ENCODE data around the gene GGTLC3.
"Not testable (repeated sequence)": the region's sequence is repeated elsewhere in the genome, so short reads cannot be mapped to it uniquely, and the experiment has no call there.

GGTLC3 gene

GRCh38 chr22:18518061-18518460 lies at the start of gene GGTLC3:
Gene GGTLC3, minus strand, starts transcription at chr22:18518161. Its CDS starts 264 bp downstream, at chr22:18517897.
- H3K27ac ChIP-seq (ENCODE audit: low read depth, low read length); H3F3A ChIP-seq (ENCODE audit: insufficient read depth); H3K27me3 ChIP-seq (ENCODE audit: low read length); H3K79me2 ChIP-seq (ENCODE audit: insufficient read depth, low read length); H3K9me2 ChIP-seq (replicated peaks; ENCODE audit: insufficient read depth, low read length); H4K20me1 ChIP-seq (ENCODE audit: low read depth, low read length); H2AFZ ChIP-seq (ENCODE audit: low read depth, low read length, severe bottlenecking); H3K9ac ChIP-seq (ENCODE audit: low read length); H3K4me3 ChIP-seq (ENCODE audit: insufficient read depth, low read length, poor library complexity, severe bottlenecking); H3K4me2 ChIP-seq (ENCODE audit: low read depth, low read length, poor library complexity, severe bottlenecking); H3K9me3 ChIP-seq (ENCODE audit: insufficient read depth, low read length); H3K36me3 ChIP-seq (ENCODE audit: low read length): not testable (repeated sequence)

- not testable (repeated sequence) for H3K4me3 ChIP-seq (ENCODE audit: insufficient read depth, low read length, poor library complexity, severe bottlenecking); H3K36me3 ChIP-seq (ENCODE audit: low read length); H3K4me2 ChIP-seq (ENCODE audit: low read depth, low read length, poor library complexity, severe bottlenecking); H3K9me2 ChIP-seq (replicated peaks; ENCODE audit: insufficient read depth, low read length); H2AFZ ChIP-seq (ENCODE audit: low read depth, low read length, severe bottlenecking); H4K20me1 ChIP-seq (ENCODE audit: low read depth, low read length); H3K9me3 ChIP-seq (ENCODE audit: insufficient read depth, low read length); H3K27ac ChIP-seq (ENCODE audit: low read depth, low read length); H3F3A ChIP-seq (ENCODE audit: insufficient read depth); H3K27me3 ChIP-seq (ENCODE audit: low read length); H3K79me2 ChIP-seq (ENCODE audit: insufficient read depth, low read length); H3K9ac ChIP-seq (ENCODE audit: low read length)
Measured at GRCh38 chr22:18560099-18560974, 42.4 kb upstream of the GGTLC3 start.

- not testable (repeated sequence) for H2AFZ ChIP-seq (ENCODE audit: low read depth, low read length, severe bottlenecking); H3K9me2 ChIP-seq (replicated peaks; ENCODE audit: insufficient read depth, low read length); H3K27me3 ChIP-seq (ENCODE audit: low read length); H3K9me3 ChIP-seq (ENCODE audit: insufficient read depth, low read length); H4K20me1 ChIP-seq (ENCODE audit: low read depth, low read length); H3K4me3 ChIP-seq (ENCODE audit: insufficient read depth, low read length, poor library complexity, severe bottlenecking); H3K36me3 ChIP-seq (ENCODE audit: low read length); H3K27ac ChIP-seq (ENCODE audit: low read depth, low read length); H3K79me2 ChIP-seq (ENCODE audit: insufficient read depth, low read length); H3K4me2 ChIP-seq (ENCODE audit: low read depth, low read length, poor library complexity, severe bottlenecking); H3K9ac ChIP-seq (ENCODE audit: low read length); H3F3A ChIP-seq (ENCODE audit: insufficient read depth)
Measured at GRCh38 chr22:18558939-18559338, 41.0 kb upstream of the GGTLC3 start.

- H3F3A ChIP-seq (ENCODE audit: insufficient read depth); H3K9me3 ChIP-seq (ENCODE audit: insufficient read depth, low read length); H3K36me3 ChIP-seq (ENCODE audit: low read length); H4K20me1 ChIP-seq (ENCODE audit: low read depth, low read length); H3K4me3 ChIP-seq (ENCODE audit: insufficient read depth, low read length, poor library complexity, severe bottlenecking); H3K79me2 ChIP-seq (ENCODE audit: insufficient read depth, low read length); H3K4me2 ChIP-seq (ENCODE audit: low read depth, low read length, poor library complexity, severe bottlenecking); H3K27me3 ChIP-seq (ENCODE audit: low read length); H3K27ac ChIP-seq (ENCODE audit: low read depth, low read length); H3K9ac ChIP-seq (ENCODE audit: low read length); H2AFZ ChIP-seq (ENCODE audit: low read depth, low read length, severe bottlenecking); H3K9me2 ChIP-seq (replicated peaks; ENCODE audit: insufficient read depth, low read length): not testable (repeated sequence)
Measured at GRCh38 chr22:18558516-18558915, 40.6 kb upstream of the GGTLC3 start.

GRCh38 chr22:18554280-18555256 lies 36.6 kb upstream of the GGTLC3 start:
- H3K27me3 ChIP-seq (ENCODE audit: low read length); H3K4me2 ChIP-seq (ENCODE audit: low read depth, low read length, poor library complexity, severe bottlenecking); H4K20me1 ChIP-seq (ENCODE audit: low read depth, low read length); H3K36me3 ChIP-seq (ENCODE audit: low read length); H3K9ac ChIP-seq (ENCODE audit: low read length); H3F3A ChIP-seq (ENCODE audit: insufficient read depth); H3K79me2 ChIP-seq (ENCODE audit: insufficient read depth, low read length); H2AFZ ChIP-seq (ENCODE audit: low read depth, low read length, severe bottlenecking); H3K9me3 ChIP-seq (ENCODE audit: insufficient read depth, low read length); H3K4me3 ChIP-seq (ENCODE audit: insufficient read depth, low read length, poor library complexity, severe bottlenecking); H3K27ac ChIP-seq (ENCODE audit: low read depth, low read length); H3K9me2 ChIP-seq (replicated peaks; ENCODE audit: insufficient read depth, low read length): not testable (repeated sequence)

- not testable (repeated sequence) for H3F3A ChIP-seq (ENCODE audit: insufficient read depth); H3K9me2 ChIP-seq (replicated peaks; ENCODE audit: insufficient read depth, low read length); H3K4me3 ChIP-seq (ENCODE audit: insufficient read depth, low read length, poor library complexity, severe bottlenecking); H3K9ac ChIP-seq (ENCODE audit: low read length); H3K4me2 ChIP-seq (ENCODE audit: low read depth, low read length, poor library complexity, severe bottlenecking); H3K27ac ChIP-seq (ENCODE audit: low read depth, low read length); H3K36me3 ChIP-seq (ENCODE audit: low read length); H3K9me3 ChIP-seq (ENCODE audit: insufficient read depth, low read length); H4K20me1 ChIP-seq (ENCODE audit: low read depth, low read length); H3K27me3 ChIP-seq (ENCODE audit: low read length); H2AFZ ChIP-seq (ENCODE audit: low read depth, low read length, severe bottlenecking); H3K79me2 ChIP-seq (ENCODE audit: insufficient read depth, low read length)
Measured at GRCh38 chr22:18552839-18553597, 35.1 kb upstream of the GGTLC3 start.

GRCh38 chr22:18551046-18551445 lies 33.1 kb upstream of the GGTLC3 start:
- not testable (repeated sequence) for H3K4me3 ChIP-seq (ENCODE audit: insufficient read depth, low read length, poor library complexity, severe bottlenecking); H3K27me3 ChIP-seq (ENCODE audit: low read length); H3F3A ChIP-seq (ENCODE audit: insufficient read depth); H3K4me2 ChIP-seq (ENCODE audit: low read depth, low read length, poor library complexity, severe bottlenecking); H3K9me2 ChIP-seq (replicated peaks; ENCODE audit: insufficient read depth, low read length); H3K9ac ChIP-seq (ENCODE audit: low read length); H4K20me1 ChIP-seq (ENCODE audit: low read depth, low read length); H3K79me2 ChIP-seq (ENCODE audit: insufficient read depth, low read length); H2AFZ ChIP-seq (ENCODE audit: low read depth, low read length, severe bottlenecking); H3K9me3 ChIP-seq (ENCODE audit: insufficient read depth, low read length); H3K36me3 ChIP-seq (ENCODE audit: low read length); H3K27ac ChIP-seq (ENCODE audit: low read depth, low read length)
